ENCODE measurements around the gene ROBO1.

The ROBO1 gene

GRCh38 chr3:79040091-79040490 lies 727.7 kb downstream of the ROBO1 start:
- no peak for DNase-seq

GRCh38 chr3:79039192-79039591 lies 728.6 kb downstream of the ROBO1 start:
- no peak for DNase-seq

GRCh38 chr3:79038636-79039035 lies 729.2 kb downstream of the ROBO1 start:
- DNase-seq, result no peak

DNA sequence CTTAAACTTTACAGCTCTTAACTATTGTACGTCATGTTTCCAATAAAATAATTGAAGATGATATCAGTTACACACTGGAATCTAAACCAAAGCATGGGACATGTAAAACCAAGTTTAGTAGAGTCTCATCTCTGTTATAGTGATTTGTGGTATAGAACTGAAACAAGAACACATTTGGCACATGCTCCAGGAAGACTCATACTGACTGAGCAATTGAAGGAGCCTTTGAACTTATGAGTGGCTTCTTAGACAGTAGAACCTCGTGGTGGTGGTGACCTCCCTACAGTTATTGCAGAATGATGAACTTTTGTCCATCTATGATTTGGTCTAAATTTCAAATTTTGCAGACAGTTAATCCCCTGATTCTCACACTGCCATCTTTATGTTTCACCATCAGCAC lies 729.7 kb downstream of the ROBO1 start:
- no peak for DNase-seq

- no peak for DNase-seq
Observed at GRCh38 chr3:79032686-79033318, 735.0 kb downstream of the ROBO1 start.

DNA sequence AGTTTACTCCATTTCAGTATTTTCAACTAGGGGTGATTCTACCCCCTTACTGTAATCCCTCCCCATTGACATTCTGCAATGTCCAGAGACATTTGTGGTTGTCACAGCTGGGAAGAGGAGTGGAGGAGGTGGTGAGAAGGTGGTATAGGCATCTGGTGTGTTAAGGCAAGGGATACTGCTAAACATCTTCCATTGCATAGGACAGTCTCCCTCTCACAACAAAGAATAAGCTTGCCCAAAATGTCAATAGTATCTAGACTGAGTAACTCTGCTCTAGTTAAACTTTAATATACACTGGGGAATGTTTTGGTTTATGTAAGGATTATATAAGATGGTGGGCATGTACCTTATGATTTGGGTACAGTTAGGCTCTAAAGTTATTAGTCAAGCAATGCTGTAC lies 737.6 kb downstream of the ROBO1 start:
- DNase-seq, result no peak

DNA sequence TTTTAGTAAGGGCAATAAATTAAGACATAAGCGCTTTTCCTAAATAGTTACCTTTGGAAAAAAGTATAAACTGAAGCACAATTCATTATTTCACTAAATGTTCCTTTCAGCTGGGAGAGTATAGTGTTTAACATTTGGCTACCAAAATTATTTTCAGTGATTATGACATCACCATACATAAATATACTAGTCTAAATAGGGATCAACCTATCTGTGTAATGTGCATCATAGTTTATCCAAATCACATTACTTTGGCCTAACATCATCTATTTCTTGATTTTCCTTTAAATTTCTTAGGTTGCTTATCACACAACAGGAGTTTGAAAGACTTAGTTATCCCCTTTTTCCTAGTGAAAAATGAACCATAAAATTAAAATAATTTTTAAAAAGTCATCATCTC lies 738.9 kb downstream of the ROBO1 start:
- DNase-seq, result no peak

DNA sequence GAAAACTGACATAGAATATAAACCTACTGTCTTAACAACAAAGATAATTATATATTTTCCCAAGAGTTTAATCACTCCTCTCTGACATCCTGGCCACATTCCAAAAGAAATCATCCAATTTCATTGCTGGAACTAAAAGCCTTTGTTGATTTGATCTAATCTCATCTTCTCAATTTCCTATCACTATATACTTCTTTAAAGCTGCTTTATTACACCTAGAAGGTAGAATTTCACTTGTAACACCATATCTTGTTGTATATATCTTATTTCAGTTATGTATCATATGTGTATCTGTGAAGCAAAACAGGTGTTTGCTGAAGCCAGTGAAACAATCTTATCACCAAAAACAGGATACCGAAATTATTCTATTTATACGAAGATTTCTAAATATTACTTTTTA lies 740.2 kb downstream of the ROBO1 start:
- no peak for DNase-seq

GRCh38 chr3:79019924-79020173 lies 747.9 kb downstream of the ROBO1 start:
- no peak for DNase-seq

- DNase-seq, result peak; percentile 23
Observed at GRCh38 chr3:79019137-79019923, 748.5 kb downstream of the ROBO1 start.

GRCh38 chr3:79018671-79019136 lies 749.1 kb downstream of the ROBO1 start:
- DNase-seq, result peak; percentile 28

DNA sequence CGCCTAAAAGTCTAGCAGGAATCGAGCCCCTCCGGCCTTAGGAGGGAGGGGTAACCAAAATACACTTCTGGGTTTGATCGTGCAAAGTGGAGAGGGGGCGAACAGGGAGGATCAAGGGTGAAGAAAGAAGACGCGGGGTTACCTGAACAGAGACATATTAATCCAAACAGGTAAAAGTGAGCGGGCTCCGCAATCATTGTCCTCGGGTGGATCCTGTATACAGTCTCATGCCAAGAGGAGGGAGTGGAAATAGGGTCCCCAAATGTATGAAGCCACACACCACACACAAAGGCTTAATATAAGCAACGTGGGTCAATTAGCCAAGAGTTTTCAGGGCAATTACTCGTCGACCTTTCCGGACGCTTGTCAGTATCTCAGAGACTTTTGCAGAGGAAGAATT lies 749.5 kb downstream of the ROBO1 start:
- no peak for DNase-seq

DNA sequence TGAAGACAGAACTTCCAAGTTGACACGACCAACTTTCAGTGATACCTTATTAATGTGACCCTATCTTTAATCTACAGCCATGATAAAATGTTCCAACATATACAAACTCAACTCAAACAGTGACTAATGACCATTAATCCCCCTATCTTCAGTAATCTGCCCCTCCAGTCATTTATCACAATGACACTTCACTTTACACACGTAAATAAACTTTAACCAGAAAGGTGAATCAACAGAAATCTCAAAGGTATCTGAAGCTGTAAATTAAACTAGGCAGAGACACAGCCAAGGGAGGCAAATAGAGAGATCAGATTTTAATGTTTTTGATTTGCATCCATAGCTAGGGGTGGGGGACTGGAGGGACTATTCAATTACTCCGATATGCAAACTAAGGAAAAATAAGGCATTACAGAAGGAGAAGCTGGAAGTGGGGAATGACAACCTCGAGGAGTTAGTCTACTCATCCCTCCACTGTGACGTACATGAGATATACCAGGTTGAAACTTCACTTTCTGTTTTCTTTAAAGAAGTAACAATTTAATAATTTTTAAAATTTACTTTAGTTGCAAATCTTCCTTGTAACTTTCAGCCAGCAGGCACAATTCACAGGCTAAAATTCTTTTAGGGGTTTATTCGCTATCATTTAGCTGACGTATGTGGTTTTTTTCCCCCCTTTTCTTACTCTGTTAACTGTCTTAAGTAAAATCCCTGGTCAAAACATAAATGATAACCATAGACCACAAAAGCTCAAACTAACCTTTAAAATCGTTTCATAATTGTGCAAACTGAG lies 751.0 kb downstream of the ROBO1 start:
- DNase-seq, result no peak

DNA sequence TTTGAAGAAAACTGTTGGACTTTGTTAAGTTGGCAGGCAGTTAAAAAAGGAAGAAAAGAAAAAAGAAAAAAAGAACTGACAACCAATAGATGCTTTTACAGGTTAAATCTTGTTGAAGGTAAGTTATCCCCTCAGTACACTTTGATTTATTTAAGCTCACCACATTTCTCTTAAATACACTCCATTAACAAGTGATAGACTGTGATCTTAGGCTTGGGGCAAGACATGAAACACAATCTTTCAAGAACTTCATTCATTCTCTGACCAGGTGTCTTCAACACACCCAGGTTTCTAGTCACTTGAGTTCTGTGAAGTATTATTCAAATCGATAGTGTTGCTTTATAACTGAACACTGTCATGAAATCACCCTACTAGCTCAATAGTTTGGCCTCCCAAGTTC lies 751.9 kb downstream of the ROBO1 start:
- no peak for DNase-seq

DNA sequence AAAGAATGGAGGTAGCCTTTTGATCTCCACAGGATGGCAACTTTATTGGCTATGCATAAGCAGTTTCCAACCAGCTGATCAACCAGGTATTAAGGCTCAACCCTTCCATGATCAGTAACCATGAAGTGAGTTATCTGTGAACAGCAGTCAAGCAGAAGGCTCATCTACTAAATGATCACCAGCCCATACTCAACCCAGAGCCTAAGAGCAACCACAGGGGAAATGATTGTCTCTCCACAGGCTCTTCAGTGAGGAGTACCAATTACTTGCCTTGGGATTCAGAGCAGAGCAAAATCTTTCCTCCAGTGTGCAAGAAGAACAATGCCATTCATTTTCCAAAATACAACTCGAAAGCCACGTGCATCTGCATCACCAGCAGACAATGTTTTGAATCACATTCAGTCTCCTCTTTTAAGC lies 754.8 kb downstream of the ROBO1 start:
- DNase-seq, result no peak

DNA sequence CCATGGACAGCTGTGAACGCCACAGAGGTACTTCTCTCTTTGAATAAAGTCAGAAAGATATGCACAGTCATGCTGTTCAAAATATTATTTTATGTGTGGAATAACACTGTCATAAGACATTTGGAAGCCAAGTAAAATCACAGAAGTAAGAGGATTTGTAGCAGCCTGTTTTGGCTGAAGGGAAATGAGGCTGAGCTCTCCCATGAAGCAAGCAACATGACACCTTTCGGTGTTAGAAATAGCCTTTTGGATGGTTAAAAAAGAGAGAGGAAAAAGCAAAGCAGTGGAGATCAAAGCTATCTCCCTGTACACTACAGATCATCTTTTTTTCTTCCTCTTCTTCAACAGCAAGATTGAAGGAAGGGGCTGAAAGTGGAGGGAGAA lies 755.3 kb downstream of the ROBO1 start:
- DNase-seq, result no peak

GRCh38 chr3:79011821-79012529 lies 755.8 kb downstream of the ROBO1 start:
- DNase-seq, result no peak

GRCh38 chr3:79009861-79010260 lies 757.9 kb downstream of the ROBO1 start:
- DNase-seq, result no peak

GRCh38 chr3:79006077-79006476 lies 761.7 kb downstream of the ROBO1 start:
- DNase-seq, result no peak

- no peak for DNase-seq
Observed at GRCh38 chr3:79005084-79005483, 762.7 kb downstream of the ROBO1 start.

DNA sequence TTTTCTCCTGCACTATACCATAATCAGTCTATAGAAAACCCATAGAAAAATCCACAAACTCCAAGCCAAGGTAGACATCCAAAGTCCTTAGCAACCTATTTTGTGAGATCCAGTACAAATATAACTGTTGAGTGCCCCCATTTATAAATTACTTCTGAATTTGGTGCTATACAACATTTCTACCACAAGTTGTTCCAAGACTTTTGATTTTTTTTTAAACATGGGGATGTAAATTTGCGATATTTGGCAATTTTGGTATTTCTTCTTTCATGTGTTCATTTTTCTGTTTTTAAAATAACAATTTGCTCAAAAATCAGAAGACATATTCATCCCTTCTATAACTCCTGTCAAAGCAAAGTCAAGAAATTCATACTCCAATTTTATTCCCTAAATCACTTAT lies 763.8 kb downstream of the ROBO1 start:
- DNase-seq, result no peak

GRCh38 chr3:79002465-79003372 lies 765.1 kb downstream of the ROBO1 start:
- no peak for DNase-seq
